ENCODE data around the gene FAM131A. TPM values are rescaled to one million over a fixed set of nuclear protein-coding genes. Genes with fewer than 3 reads are reported as not detected.
A peak's percentile ranks its signal among the peaks of the same experiment; 100 is the strongest.

Gene FAM131A
- total RNA-seq, 1 donor from 2014 or later, result 19.7 TPM

GRCh38 chr3:184343200-184343876 is 5.9 kb downstream of the FAM131A start:
- TF ChIP-seq CTCF (conservative IDR thresholded peaks at IDR 0.05), result no peak
- Mint-ChIP-seq H3K9me3 (no peaks in the 10 kb centered on the region), H3K27ac (ENCODE audit: unreplicated experiment) (no peak overlapping the region), H3K27me3 (ENCODE audit: low read depth) (no peaks in the 10 kb centered on the region), H3K4me3 (no peak overlapping the region), H3K36me3 (ENCODE audit: low read depth) (peaks cover 7% of the 10 kb centered on the region), H3K4me1 (peaks cover 24% of the 10 kb centered on the region)
- no peak for DNase-seq (ENCODE audit: low read depth, low spot score)

DNA sequence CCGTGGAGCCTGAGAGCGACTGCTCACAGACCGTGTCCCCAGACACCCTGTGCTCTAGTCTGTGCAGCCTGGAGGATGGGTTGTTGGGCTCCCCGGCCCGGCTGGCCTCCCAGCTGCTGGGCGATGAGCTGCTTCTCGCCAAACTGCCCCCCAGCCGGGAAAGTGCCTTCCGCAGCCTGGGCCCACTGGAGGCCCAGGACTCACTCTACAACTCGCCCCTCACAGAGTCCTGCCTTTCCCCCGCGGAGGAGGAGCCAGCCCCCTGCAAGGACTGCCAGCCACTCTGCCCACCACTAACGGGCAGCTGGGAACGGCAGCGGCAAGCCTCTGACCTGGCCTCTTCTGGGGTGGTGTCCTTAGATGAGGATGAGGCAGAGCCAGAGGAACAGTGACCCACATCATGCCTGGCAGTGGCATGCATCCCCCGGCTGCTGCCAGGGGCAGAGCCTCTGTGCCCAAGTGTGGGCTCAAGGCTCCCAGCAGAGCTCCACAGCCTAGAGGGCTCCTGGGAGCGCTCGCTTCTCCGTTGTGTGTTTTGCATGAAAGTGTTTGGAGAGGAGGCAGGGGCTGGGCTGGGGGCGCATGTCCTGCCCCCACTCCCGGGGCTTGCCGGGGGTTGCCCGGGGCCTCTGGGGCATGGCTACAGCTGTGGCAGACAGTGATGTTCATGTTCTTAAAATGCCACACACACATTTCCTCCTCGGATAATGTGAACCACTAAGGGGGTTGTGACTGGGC is 7.3 kb downstream of the FAM131A start:
- DNase-seq (ENCODE audit: low read depth, low spot score), result no peak
- H3K27me3 Mint-ChIP-seq (ENCODE audit: low read depth), result no peaks in the 10 kb centered on the region

GRCh38 chr3:184345317-184346144 is 8.1 kb downstream of the FAM131A start:
- TF ChIP-seq CTCF (conservative IDR thresholded peaks at IDR 0.05), result peak; percentile 62
- Mint-ChIP-seq H3K27ac (ENCODE audit: unreplicated experiment) (peak overlapping the region; percentile 84), H3K36me3 (ENCODE audit: low read depth) (peaks cover 10% of the 10 kb centered on the region), H3K9me3 (no peaks in the 10 kb centered on the region), H3K4me3 (peak overlapping the region; percentile 82), H3K27me3 (ENCODE audit: low read depth) (no peaks in the 10 kb centered on the region), H3K4me1 (peaks cover 21% of the 10 kb centered on the region)
- DNase-seq (ENCODE audit: low read depth, low spot score), result peak; percentile 44

More for the DNA sequence above, 7.3 kb downstream of the FAM131A start:
- Mint-ChIP-seq H3K4me1 (peaks cover 20% of the 10 kb centered on the region), H3K27ac (ENCODE audit: unreplicated experiment) (no peak overlapping the region), H3K4me3 (no peak overlapping the region), H3K9me3 (no peaks in the 10 kb centered on the region), H3K36me3 (ENCODE audit: low read depth) (peaks cover 10% of the 10 kb centered on the region)
- no peak for TF ChIP-seq CTCF (conservative IDR thresholded peaks at IDR 0.05)

- Mint-ChIP-seq H3K36me3 (ENCODE audit: low read depth) (peaks cover 10% of the 10 kb centered on the region), H3K27ac (ENCODE audit: unreplicated experiment) (no peak overlapping the region), H3K4me3 (no peak overlapping the region), H3K27me3 (ENCODE audit: low read depth) (no peaks in the 10 kb centered on the region), H3K4me1 (peaks cover 22% of the 10 kb centered on the region), H3K9me3 (no peaks in the 10 kb centered on the region)
- TF ChIP-seq CTCF (conservative IDR thresholded peaks at IDR 0.05), result no peak
- DNase-seq (ENCODE audit: low read depth, low spot score), result no peak
Observed at GRCh38 chr3:184346480-184347190, 9.2 kb downstream of the FAM131A start.
